H9 (cell line): ENCODE results near the gene SH3BP1. TPM values are rescaled to one million over a fixed set of nuclear protein-coding genes. Genes with fewer than 3 reads are reported as not detected.

Source experiments
- DNase-seq: peaks from one replicate; pipeline ENCODE4 v3.0.0-alpha.2; 2017
- H2AFZ ChIP-seq: one replicate; pipeline ENCODE4 v1.6.1; 2013; ENCODE audit warnings: mild to moderate bottlenecking, low read length, control low read depth, moderate library complexity
- H2AK5ac ChIP-seq: 2 replicates; pipeline ENCODE4 v1.6.1; 2013; ENCODE audit warnings: low read length, control low read depth, mixed read lengths; ENCODE audit not compliant: insufficient read length
- H2BK120ac ChIP-seq: one replicate; pipeline ENCODE4 v1.6.1; 2013; ENCODE audit warnings: low read depth, mild to moderate bottlenecking, low read length, control low read depth, inconsistent platforms; ENCODE audit not compliant: poor library complexity, severe bottlenecking
- H2BK12ac ChIP-seq: 2 replicates; pipeline ENCODE4 v1.6.1; 2013; ENCODE audit warnings: low read length, control low read depth, mixed read lengths, low read depth; ENCODE audit not compliant: insufficient read length
- H2BK15ac ChIP-seq: 2 replicates; pipeline ENCODE4 v1.6.1; 2013; ENCODE audit warnings: low read depth, low read length, control low read depth
- H2BK20ac ChIP-seq: one replicate; pipeline ENCODE4 v1.6.1; 2013; ENCODE audit warnings: low read depth, mild to moderate bottlenecking, low read length, control low read depth, inconsistent platforms; ENCODE audit not compliant: poor library complexity, severe bottlenecking
- H2BK5ac ChIP-seq: 2 replicates; pipeline ENCODE4 v1.6.1; 2013; ENCODE audit warnings: low read length, control low read depth, mixed read lengths; ENCODE audit not compliant: insufficient read length
- H3K14ac ChIP-seq: 2 replicates; pipeline ENCODE4 v1.6.1; 2013; ENCODE audit warnings: low read length, control low read depth; ENCODE audit not compliant: insufficient read depth
- H3K18ac ChIP-seq: 2 replicates; pipeline ENCODE4 v1.6.1; 2013; ENCODE audit warnings: low read depth, mild to moderate bottlenecking, mixed read lengths, low read length, control low read depth; ENCODE audit not compliant: insufficient read length
- H3K23ac ChIP-seq: 2 replicates; pipeline ENCODE4 v1.6.1; 2013; ENCODE audit warnings: low read length, control low read depth, mixed read lengths, low read depth; ENCODE audit not compliant: insufficient read length
- H3K23me2 ChIP-seq: 2 replicates; pipeline ENCODE4 v1.6.1; 2013; ENCODE audit warnings: low read depth, mild to moderate bottlenecking, mixed read lengths, low read length, control low read depth; ENCODE audit not compliant: insufficient read length, poor library complexity, severe bottlenecking
- H3K27ac ChIP-seq: 2 replicates; pipeline ENCODE4 v1.5.1; 2013; ENCODE audit warnings: low read length, control low read depth, mixed read lengths, low read depth; ENCODE audit not compliant: insufficient read length
- H3K27me3 ChIP-seq: 2 replicates; pipeline ENCODE4 v1.6.1; 2013; ENCODE audit warnings: low read length, control low read depth, inconsistent platforms; ENCODE audit not compliant: insufficient read depth
- H3K4ac ChIP-seq: 2 replicates; pipeline ENCODE4 v1.6.1; 2013; ENCODE audit warnings: low read depth, mild to moderate bottlenecking, control low read depth, inconsistent platforms, low read length, moderate library complexity
- H3K4me1 ChIP-seq: 2 replicates; pipeline ENCODE4 v1.6.1; 2013; ENCODE audit warnings: low read length, control low read depth, inconsistent platforms; ENCODE audit not compliant: insufficient read depth
- H3K4me2 ChIP-seq: 2 replicates; pipeline ENCODE4 v1.6.1; 2013; ENCODE audit warnings: low read length, control low read depth, mixed read lengths; ENCODE audit not compliant: insufficient read length, insufficient read depth
- H3K56ac ChIP-seq: 2 replicates; pipeline ENCODE4 v1.6.1; 2013; ENCODE audit warnings: low read depth, mild to moderate bottlenecking, mixed read lengths, low read length, control low read depth; ENCODE audit not compliant: insufficient read length
- H3K79me1 ChIP-seq: 2 replicates; pipeline ENCODE4 v1.6.1; 2013; ENCODE audit warnings: low read depth, mild to moderate bottlenecking, moderate library complexity, low read length, control low read depth, inconsistent platforms; ENCODE audit not compliant: insufficient read depth, poor library complexity, severe bottlenecking
- H3K79me2 ChIP-seq: 2 replicates; pipeline ENCODE4 v1.6.1; 2013; ENCODE audit warnings: low read length, control low read depth, inconsistent platforms; ENCODE audit not compliant: insufficient read depth
- H3K9ac ChIP-seq: 2 replicates; pipeline ENCODE4 v1.6.1; 2013; ENCODE audit warnings: low read length, control low read depth, mixed read lengths; ENCODE audit not compliant: insufficient read length; ENCODE audit errors: extremely low read depth
- H3K9me3 ChIP-seq: one replicate; pipeline ENCODE4 v1.6.1; 2013; ENCODE audit warnings: low read depth, low read length, inconsistent platforms; ENCODE audit not compliant: control insufficient read depth
- H3T11ph ChIP-seq: one replicate; pipeline ENCODE4 v1.6.1; 2013; ENCODE audit warnings: mild to moderate bottlenecking, low read length, control low read depth, inconsistent platforms
- H4K20me1 ChIP-seq: one replicate; pipeline ENCODE4 v1.6.1; 2013; ENCODE audit not compliant: control insufficient read depth, insufficient read length, insufficient read depth
- H4K5ac ChIP-seq: 2 replicates; pipeline ENCODE4 v1.6.1; 2013; ENCODE audit warnings: low read depth, mild to moderate bottlenecking, mixed read lengths, low read length, control low read depth; ENCODE audit not compliant: insufficient read length
- H4K8ac ChIP-seq: replicated peaks from 2 replicates; pipeline ENCODE4 v1.6.1; 2013; ENCODE audit warnings: low read length, control low read depth, mixed read lengths, low read depth; ENCODE audit not compliant: insufficient read length
- H4K91ac ChIP-seq: 2 replicates; pipeline ENCODE4 v1.6.1; 2013; ENCODE audit warnings: low read depth, mild to moderate bottlenecking, moderate library complexity, mixed read lengths, low read length, control low read depth; ENCODE audit not compliant: insufficient read length
- H3K27ac Mint-ChIP-seq, 3 experiments: 2 replicates in 2 of 3; 3 replicates in 1 of 3; pipeline ENCODE4 v1.8.0; 2020 to 2021; ENCODE audit warnings: mixed read lengths in 3 of 3, mild to moderate bottlenecking in 1 of 3, moderate library complexity in 1 of 3
- H3K27me3 Mint-ChIP-seq: 2 replicates; pipeline ENCODE4 v1.8.0; 2021; ENCODE audit warnings: low read depth, mild to moderate bottlenecking, moderate library complexity, mixed read lengths
- H3K36me3 Mint-ChIP-seq, 3 experiments: 2 replicates in 2 of 3; 3 replicates in 1 of 3; pipeline ENCODE4 v1.8.0; 2020 to 2021; ENCODE audit warnings: low read depth in 3 of 3, mixed read lengths in 3 of 3; ENCODE audit not compliant: insufficient read depth in 1 of 3
- H3K4me1 Mint-ChIP-seq, 2 experiments: 2 replicates each; pipeline ENCODE4 v1.8.0; 2020; ENCODE audit warnings: mixed read lengths in 2 of 2
- H3K4me3 Mint-ChIP-seq, 2 experiments: 2 replicates in 1 of 2; 3 replicates in 1 of 2; pipeline ENCODE4 v1.8.0; 2020 to 2021; ENCODE audit warnings: mild to moderate bottlenecking in 2 of 2, mixed read lengths in 2 of 2, moderate library complexity in 1 of 2
- H3K9me3 Mint-ChIP-seq, 2 experiments: 2 replicates in 1 of 2; 3 replicates in 1 of 2; pipeline ENCODE4 v1.8.0; 2020; ENCODE audit warnings: mild to moderate bottlenecking in 2 of 2, mixed read lengths in 2 of 2, moderate library complexity in 1 of 2
- CTCF ChIP-seq: fragments of 200-600 bp; sonication (generic); conservative IDR thresholded peaks from 3 replicates; pipeline ENCODE4 v1.8.0; 2021; ENCODE audit warnings: antibody characterized with exemption, mild to moderate bottlenecking
- WGBS: extraction: QIAGEN DNeasy Blood & Tissue Kit; methylation state at CpG from one replicate; pipeline ENCODE4 v1.1.7; 2013; ENCODE audit warnings: missing lambda C conversion rate, low lambda C conversion rate, mixed read lengths; ENCODE audit not compliant: insufficient read length; ENCODE audit errors: extremely low coverage; 5-methylcytosine and 5-hydroxymethylcytosine counted together
- total RNA-seq: library from RNA; stranded (reverse); gene quantifications from 2 replicates; pipeline ENCODE4 v1.2.1, GENCODE V29; 2021

The SH3BP1 gene
- total RNA-seq, 1 experiment from 2014 or later = 33.6 TPM

- H3K27me3 ChIP-seq = no peaks in the 10 kb centered on the region
- H3K23ac ChIP-seq = no peak overlapping the region
- no peak for TF ChIP-seq CTCF
- no peak overlapping the region for H2BK120ac ChIP-seq
- no peak overlapping the region for H2AK5ac ChIP-seq
- no peak overlapping the region for H3K18ac ChIP-seq
- no peaks in the 10 kb centered on the region for H3K79me2 ChIP-seq
- Mint-ChIP-seq H3K27me3 (no peaks in the 10 kb centered on the region; the same call in 1 of the 2 replicates), H3K4me1 (peaks cover 31 to 37% of the 10 kb centered on the region in 2 experiments), H3K36me3 (peaks cover 0 to 12% (median 8%) of the 10 kb centered on the region in 3 experiments; a peak in 5 of 7 replicates), H3K4me3 (no peak overlapping the region), H3K27ac (no peak overlapping the region), H3K9me3 (no peaks in the 10 kb centered on the region)
- no CpG with 5 or more reads among the region's 7 CpGs for WGBS
- H3K4ac ChIP-seq = no peak overlapping the region
- no peak overlapping the region for H3K4me2 ChIP-seq
- no peak overlapping the region for H2BK12ac ChIP-seq
- peaks cover 5% of the 10 kb centered on the region; the same call in 1 of the 2 replicates for H3K4me1 ChIP-seq
- H3K56ac ChIP-seq = no peak overlapping the region
- H2BK5ac ChIP-seq = no peak overlapping the region
- H2AFZ ChIP-seq = no peak overlapping the region
- no peak overlapping the region for H3K27ac ChIP-seq
- H4K91ac ChIP-seq = no peak overlapping the region
- no peak overlapping the region for H3K9ac ChIP-seq
- no peak overlapping the region for H4K5ac ChIP-seq
- H4K20me1 ChIP-seq = no peaks in the 10 kb centered on the region
- H2BK15ac ChIP-seq = no peak overlapping the region
- H3K79me1 ChIP-seq = no peaks in the 10 kb centered on the region
- peaks cover 8% of the 10 kb centered on the region for H3K23me2 ChIP-seq
- no peak overlapping the region for H4K8ac ChIP-seq
- no peak overlapping the region for H3K14ac ChIP-seq
- no peaks in the 10 kb centered on the region for H3K9me3 ChIP-seq
- no peak overlapping the region for H2BK20ac ChIP-seq
- DNase-seq = no peak
- no peak overlapping the region for H3T11ph ChIP-seq
These were observed 4.3 kb upstream of the SH3BP1 start for GRCh38 chr22:37635157-37635556.
